Stimulated activated CD8-positive, alpha-beta memory T cell treated with anti-CD3 and anti-CD28 coated beads, Interleukin-15, amount 100 ng/mL, for 1 hour (primary cell): ENCODE results near the gene SH3PXD2A.

Experiments used
- DNase-seq: peaks from one replicate; pipeline ENCODE4 v3.0.0-alpha.2; 2020; ENCODE audit warnings: low read depth

SH3PXD2A gene

DNA sequence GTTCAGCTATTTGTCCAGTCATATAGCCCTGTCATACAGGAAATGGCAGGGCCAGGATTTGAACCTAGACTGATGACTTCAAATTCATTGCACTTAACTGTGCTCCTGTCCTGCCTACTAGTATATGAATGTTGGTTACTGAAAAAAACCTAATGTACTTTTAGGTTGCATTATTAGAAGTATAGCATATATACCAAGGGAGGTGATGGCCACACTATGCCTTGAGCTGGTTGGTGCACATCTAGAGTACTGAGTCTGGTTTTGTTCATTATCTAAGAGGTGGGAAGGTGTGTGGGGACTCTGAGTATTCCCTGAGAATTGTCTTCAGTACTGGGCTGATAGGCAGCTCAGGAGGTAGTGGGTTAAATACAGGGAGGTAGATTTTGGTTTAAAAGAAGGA, 273.9 kb downstream of the SH3PXD2A start:
- DNase-seq = no peak

GRCh38 chr10:103580430-103580829, 274.9 kb downstream of the SH3PXD2A start:
- DNase-seq = no peak

- DNase-seq = no peak
These were observed 275.4 kb downstream of the SH3PXD2A start for GRCh38 chr10:103580011-103580410.

DNA sequence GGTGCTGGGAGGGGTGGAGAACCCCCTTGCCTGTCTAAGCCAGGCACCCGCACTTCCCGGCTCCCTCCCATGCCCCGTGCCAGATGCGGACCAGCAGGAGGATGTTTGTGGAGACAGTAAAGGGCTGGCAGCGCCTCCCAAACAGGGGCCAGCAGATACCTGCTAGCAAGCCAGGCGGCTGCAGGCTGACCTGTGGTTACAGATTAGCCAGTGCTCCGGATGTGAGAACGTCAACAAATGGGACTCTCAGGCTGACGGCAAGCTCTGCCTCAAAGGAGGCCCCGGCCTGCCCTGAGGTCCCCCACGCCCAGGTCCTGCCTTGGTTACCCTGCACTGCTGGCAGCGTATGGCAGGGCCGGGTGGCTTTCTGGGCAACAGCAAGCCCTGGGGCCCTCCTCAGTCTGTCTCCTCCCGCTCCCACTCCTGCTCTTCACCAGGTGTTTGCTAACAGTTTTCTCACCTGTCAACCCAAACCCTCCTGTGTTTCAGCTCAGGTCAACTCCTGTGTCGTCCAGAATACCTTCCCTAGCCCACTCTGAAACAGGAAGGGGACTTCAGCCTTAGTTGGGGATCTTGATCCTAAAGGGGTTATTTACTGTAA, 276.5 kb downstream of the SH3PXD2A start:
- no peak for DNase-seq

DNA sequence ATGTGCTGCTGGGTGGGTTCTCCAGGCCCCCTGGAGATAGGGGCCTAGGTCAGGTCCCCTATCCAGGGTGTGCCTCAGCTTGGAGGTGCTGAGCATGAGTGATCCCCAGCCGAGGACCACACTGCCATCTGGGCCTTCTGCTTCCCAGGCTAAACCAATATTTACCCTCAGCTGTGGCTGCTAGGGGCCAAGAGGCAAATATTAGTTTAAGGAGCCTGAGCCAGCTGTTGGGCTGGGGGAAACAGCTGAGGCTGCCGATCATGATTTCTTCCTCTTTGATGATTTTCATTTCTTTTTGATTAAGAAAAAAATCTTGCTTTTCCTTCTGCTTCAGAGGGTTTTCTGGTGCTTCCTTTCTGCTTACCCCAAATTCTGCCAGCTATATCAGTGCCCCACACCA, 278.5 kb downstream of the SH3PXD2A start:
- DNase-seq = no peak

DNA sequence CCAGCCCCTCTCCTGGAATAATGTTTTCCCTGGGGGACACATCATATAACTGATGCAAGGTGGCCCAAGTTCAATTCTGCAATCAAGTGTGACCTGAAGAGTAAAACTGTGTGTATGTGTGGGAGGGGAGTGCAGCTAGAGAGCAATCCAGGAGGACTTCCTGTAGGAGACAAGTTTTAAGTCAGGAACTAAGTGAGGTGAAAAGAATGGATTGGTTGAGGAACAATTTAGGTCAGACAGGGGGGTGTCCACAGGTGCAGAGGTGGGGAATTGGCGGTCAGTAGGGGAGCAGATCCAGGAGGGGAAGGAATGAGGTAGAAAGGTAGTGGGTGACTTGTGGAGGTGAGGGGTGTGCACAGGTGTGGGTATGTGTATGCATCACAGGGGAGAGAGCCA, 279.3 kb downstream of the SH3PXD2A start:
- no peak for DNase-seq

GRCh38 chr10:103575416-103576075, 279.8 kb downstream of the SH3PXD2A start:
- no peak for DNase-seq

DNA sequence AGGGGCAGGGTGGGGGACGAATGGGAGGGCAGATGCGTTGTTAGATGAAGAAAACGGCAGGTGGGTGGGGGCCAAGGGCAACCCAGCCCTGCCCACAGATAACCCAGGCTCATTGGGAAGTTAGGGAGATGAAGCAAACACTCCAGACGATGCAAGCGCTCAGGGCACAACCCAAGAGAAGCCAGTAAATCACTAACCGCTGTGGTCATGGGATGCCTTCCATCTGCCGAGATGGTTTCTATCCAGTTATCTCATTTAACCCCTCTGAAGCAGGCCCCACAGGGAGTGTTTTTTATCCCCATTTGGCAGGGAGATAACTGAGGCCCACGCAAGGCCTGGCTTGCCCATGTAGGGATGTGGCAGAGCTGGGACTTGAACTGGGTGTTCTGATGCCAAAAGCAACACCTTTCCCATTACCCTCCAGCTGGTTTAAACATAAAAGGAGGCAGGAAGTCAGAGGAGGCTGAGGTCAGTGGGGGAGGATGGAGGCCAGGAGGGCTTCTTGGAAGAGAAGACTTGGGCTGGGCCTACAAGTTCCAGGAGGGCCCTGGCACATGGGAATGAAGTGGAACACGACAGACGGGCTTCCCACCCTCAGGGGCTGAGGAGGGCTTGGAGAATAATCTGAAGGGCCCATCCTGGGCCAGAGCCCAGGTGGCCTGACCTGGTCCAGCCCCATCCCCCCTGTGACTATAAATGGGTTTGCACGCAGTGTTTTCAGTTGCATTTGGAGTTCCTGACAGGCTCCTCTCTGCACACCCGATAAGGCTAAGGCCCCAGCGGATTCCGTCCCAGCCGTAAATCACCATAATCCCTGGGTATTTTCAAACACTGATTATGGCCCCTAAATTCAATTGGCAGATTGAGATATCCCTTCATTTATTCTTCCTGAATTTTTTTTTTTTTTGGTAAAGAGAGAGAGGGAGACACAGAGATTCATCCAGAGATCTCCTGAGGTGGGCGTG, 281.0 kb downstream of the SH3PXD2A start:
- DNase-seq = no peak

DNA sequence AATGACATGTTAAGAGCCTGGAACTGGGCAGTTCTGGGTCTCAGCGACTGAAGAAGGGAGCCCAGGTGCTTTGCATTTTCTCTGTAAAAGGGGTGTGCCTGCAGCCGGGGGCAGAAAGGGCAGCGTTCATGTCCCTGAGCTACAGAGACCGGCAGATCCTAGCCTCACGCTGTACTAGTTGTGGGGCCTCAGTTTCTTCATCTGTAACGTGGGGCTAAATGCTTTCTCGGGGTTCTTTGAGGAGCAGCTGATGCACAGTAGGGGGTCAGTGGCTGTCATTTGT, 282.2 kb downstream of the SH3PXD2A start:
- DNase-seq = no peak

GRCh38 chr10:103572347-103573204, 282.8 kb downstream of the SH3PXD2A start:
- no peak for DNase-seq

DNA sequence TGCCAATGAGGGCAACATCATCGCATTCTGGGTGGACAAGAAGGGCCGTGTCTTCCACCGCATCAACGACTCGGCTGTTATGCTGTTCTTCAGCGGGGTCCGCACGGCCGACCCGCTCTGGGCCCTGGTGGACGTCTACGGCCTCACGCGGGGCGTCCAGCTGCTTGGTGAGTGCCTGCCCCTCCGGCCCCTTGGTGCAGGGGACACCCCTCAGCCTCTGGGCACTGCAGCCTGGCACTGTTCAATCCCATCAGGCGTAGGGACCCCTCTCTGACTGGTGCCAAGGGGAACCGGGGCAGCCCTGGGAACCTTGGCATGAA, 283.8 kb downstream of the SH3PXD2A start:
- no peak for DNase-seq

DNA sequence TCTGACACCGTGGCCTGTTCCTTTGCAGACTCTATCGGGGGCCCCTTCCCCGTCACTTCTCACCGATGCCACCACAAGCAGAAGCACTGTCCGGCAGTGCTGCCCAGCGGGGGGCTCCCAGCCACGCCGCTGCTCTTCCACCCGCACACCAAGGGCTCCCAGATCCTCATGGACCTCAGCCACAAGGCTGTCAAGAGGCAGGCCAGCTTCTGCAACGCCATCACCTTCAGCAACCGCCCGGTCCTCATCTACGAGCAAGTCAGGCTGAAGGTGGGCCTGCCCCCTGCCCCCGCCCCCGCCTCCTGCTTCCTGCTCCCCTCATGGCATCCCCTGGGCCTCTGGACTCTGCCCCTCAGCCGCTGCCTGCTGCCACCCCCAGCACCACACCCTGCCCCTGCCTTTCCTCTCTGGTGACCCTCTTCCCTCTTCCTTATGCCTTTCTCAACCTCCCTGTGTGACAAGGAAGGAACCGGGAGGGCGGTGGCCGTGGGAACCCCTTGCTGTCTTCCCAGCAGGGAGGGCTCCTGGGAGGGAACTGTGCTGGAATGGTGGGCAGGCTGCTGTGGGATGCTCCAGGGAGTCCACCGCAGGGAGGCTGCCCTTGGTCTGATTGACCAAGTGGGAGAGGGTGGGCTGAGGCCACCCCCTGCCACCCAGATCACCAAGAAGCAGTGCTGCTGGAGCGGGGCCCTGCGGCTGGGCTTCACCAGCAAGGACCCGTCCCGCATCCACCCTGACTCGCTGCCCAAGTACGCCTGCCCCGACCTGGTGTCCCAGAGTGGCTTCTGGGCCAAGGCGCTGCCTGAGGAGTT, 284.3 kb downstream of the SH3PXD2A start:
- DNase-seq = no peak

DNA sequence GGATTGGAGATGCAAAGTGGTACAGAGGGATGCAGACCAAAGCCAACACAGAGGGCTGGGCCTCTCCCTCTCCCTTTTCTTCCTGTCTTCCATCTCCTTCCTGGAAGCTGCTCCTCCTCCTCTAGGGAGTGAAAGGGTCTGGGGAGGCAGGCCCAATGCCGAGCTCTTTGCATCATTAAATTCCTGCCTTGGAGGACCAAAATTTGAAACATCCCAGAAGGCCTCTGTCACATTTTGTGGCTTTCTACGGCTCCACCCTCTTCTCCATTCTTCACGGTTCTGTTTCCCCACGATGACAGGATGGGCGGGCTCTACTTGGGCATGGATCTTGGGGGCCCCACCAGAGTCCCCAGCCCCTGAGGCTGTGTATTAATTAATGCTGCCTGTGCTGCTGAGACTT, 285.5 kb downstream of the SH3PXD2A start:
- no peak for DNase-seq

DNA sequence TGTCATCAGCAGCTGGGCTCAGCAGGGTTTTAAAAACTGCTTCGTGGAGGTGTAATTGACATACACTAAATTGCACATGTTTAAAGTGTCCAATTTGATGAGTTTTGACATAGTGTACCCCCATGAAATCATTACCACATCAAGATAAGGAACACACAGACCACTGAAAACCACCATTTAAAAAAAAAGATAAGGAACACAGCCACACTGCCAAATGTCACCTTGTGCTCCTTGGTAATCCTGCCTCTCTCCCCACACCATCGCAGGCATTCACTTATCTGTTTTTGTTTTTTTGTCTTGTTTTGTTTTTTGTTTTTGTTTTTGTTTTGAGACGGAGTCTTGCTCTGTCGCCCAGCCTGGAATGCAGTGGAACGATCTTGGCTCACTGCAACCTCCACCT, 286.9 kb downstream of the SH3PXD2A start:
- DNase-seq = no peak

GRCh38 chr10:103566536-103566935, 288.8 kb downstream of the SH3PXD2A start:
- DNase-seq = no peak

DNA sequence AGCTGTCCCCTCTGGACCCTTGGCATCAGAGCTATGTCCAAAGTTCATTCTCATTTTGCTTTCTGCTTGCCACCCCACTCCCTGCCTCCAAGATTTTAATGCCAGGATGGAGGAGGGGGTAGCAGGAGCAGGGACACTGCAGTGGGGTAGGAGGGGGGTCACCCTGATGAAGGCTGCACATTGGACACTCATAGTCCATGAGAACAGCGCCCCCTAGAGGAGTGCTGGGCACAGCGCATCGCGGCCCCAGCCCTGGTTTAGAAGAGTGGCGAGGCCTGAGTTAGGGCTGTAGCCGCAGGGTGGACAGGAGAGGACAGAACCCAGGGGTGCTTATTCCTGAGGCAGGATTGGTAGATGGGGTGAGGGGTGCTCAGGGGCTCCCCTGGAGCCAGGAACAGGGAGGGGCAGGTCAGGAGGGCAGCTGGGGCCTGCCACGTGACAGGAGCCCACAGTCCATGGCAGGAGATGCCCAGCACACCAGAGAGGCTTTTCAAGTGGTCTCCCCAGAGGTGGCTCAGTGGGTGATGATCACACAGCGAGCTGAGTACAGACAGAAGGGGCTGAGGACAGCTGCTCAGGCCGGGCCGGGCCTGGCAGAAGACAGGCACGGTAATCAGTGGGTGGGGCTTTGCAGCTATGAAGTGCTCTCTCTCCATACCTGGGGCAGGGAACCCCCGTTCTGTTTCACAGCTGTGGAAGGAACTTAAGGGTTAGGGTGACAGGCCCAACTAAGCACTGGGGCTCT, 290.4 kb downstream of the SH3PXD2A start:
- DNase-seq = no peak

- no peak for DNase-seq
These were observed 291.3 kb downstream of the SH3PXD2A start for GRCh38 chr10:103564116-103564501.

DNA sequence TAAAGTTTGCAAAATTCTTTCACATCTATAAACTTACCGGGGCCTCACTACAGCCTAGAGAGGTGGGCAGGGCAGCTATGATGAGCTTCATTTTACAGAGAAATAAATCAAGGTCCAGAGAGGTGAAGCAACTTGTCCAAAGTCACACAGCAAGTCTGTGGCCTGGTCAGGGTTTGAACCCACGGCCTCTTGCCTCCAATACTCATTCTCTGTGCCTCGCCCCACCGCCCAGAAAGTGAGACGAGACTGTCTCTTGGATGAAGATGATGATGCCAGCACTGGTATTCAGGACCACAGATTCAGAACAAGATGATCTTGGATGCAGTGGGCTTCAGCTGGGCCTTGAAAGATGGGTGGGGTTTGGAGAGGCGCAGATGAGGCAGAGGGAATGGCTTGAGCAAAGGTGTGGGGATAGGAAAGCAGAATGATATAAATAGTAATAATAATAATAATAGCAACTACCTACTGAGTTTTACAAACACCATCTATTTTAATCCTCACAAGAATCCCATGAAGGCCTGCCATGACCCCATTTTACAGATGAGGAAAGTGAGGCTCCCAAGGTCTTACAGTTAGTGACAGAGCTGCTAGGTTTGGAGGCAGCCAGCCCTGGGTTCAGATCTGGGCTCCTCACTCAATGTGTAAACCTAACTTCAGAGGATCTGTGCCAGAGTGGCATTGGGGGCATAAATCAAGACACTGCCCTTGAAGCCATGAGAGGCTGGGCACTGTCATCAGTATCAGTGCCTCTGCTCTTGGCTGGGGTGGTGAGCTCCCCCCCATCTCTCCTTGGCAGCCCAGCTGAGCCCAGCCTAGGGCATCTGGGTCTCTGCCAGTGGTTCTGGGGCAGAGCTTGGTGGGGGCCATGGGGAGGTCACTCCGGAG, 291.9 kb downstream of the SH3PXD2A start:
- DNase-seq = no peak

- no peak for DNase-seq
These were observed 293.0 kb downstream of the SH3PXD2A start for GRCh38 chr10:103562383-103562782.

DNA sequence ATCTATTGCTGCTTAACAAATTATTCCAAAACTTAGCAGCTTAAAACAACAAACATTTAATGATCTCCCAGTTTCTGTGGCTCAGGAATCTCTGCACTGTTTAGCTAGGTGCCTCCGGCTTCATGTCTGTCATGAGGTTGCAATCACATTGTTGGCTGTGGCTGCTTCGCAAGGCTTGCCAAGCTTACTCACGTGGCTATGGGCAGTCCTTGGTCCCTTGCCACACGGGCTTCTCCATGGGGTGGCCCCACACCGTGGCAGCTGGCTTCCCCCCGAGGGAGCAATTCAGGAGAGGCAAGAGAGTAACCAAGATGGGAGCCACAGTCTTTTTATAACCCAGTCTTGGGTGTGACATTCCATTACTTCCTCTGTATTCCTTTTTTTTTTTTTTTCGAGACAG, 294.5 kb downstream of the SH3PXD2A start:
- DNase-seq = no peak
